SK-N-SH treated with all-trans-retinoic acid at 6 μM for 48 hours (cell line): ENCODE data around the gene GNG13.

Source experiments
- ESRRG ChIP-seq: fragments of 250-450 bp; sonication (Bioruptor Pico); IDR thresholded peaks from 2 replicates; pipeline ENCODE4 v1.6.1; 2021; ENCODE audit warnings: mild to moderate bottlenecking
- OSR1 ChIP-seq: fragments of 250-450 bp; sonication (Bioruptor Pico); IDR thresholded peaks from 2 replicates; pipeline ENCODE4 v1.8.0; 2022; ENCODE audit warnings: moderate library complexity, mild to moderate bottlenecking, inconsistent platforms
- RARB ChIP-seq: fragments of 250-450 bp; sonication (Bioruptor Pico); IDR thresholded peaks from 2 replicates; pipeline ENCODE4 v1.8.0; 2021; ENCODE audit warnings: mild to moderate bottlenecking, moderate library complexity
- TOX ChIP-seq: fragments of 250-450 bp; sonication (Bioruptor Pico); IDR thresholded peaks from 2 replicates; pipeline ENCODE4 v1.8.0; 2021; ENCODE audit warnings: mild to moderate bottlenecking, moderate library complexity, borderline replicate concordance
- ZFP3 ChIP-seq: fragments of 250-450 bp; sonication (Bioruptor Pico); IDR thresholded peaks from 2 replicates; pipeline ENCODE4 v1.5.0; 2020; ENCODE audit warnings: mild to moderate bottlenecking, moderate library complexity
- ZNF565 ChIP-seq: fragments of 450-650 bp; formaldehyde crosslinking; conservative IDR thresholded peaks from 2 replicates; pipeline ENCODE4 v1.5.0; 2020; ENCODE audit warnings: low read depth, mild to moderate bottlenecking, moderate library complexity
- ZNF70 ChIP-seq: fragments of 450-650 bp; formaldehyde crosslinking; IDR thresholded peaks from 2 replicates; pipeline ENCODE4 v1.5.0; 2020; ENCODE audit warnings: mild to moderate bottlenecking, moderate library complexity
- ZNF8 ChIP-seq: fragments of 450-650 bp; formaldehyde crosslinking; IDR thresholded peaks from 2 replicates; pipeline ENCODE4 v1.5.0; 2020; ENCODE audit warnings: mild to moderate bottlenecking, moderate library complexity
- TF ChIP-seq, protein P1 (sequence below): fragments of 250-450 bp; sonication (Bioruptor Pico); IDR thresholded peaks from 2 replicates; pipeline ENCODE4 v1.8.0; 2020; ENCODE audit warnings: mild to moderate bottlenecking, moderate library complexity, borderline replicate concordance

GRCh38 chr16:770411-770810 is 30.1 kb downstream of the GNG13 start:
- no peak for TF ChIP-seq ZNF565 (CRISPR knock-in tag)
- no peak for TF ChIP-seq ZFP3 (CRISPR knock-in tag)
- no peak for TF ChIP-seq ESRRG (CRISPR knock-in tag)
- TF ChIP-seq, protein P1, sequence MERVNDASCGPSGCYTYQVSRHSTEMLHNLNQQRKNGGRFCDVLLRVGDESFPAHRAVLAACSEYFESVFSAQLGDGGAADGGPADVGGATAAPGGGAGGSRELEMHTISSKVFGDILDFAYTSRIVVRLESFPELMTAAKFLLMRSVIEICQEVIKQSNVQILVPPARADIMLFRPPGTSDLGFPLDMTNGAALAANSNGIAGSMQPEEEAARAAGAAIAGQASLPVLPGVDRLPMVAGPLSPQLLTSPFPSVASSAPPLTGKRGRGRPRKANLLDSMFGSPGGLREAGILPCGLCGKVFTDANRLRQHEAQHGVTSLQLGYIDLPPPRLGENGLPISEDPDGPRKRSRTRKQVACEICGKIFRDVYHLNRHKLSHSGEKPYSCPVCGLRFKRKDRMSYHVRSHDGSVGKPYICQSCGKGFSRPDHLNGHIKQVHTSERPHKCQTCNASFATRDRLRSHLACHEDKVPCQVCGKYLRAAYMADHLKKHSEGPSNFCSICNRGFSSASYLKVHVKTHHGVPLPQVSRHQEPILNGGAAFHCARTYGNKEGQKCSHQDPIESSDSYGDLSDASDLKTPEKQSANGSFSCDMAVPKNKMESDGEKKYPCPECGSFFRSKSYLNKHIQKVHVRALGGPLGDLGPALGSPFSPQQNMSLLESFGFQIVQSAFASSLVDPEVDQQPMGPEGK (CRISPR knock-in tag) = no peak
- TF ChIP-seq RARB (CRISPR knock-in tag) = no peak
- TF ChIP-seq OSR1 (CRISPR knock-in tag) = no peak
- TF ChIP-seq TOX (CRISPR knock-in tag) = no peak
- TF ChIP-seq ZNF8 (CRISPR knock-in tag) = no peak
- TF ChIP-seq ZNF70 (CRISPR knock-in tag) = no peak
